GM12878 (cell line): ENCODE results near the gene FARS2. TPM values are rescaled to one million over a fixed set of nuclear protein-coding genes. Genes with fewer than 3 reads are reported as not detected.

Experiments
- ATAC-seq: fragments of 200-7000 bp; cut with Tn5 transposase; 3 replicates; pipeline ENCODE4 v1.9.1; 2020; ENCODE audit warnings: mild to moderate bottlenecking, moderate library complexity
- BruUV-seq: library from RNA; stranded (reverse); fragments of 400-500 nt; replicated peaks from 2 replicates; lab custom pipeline; 2021; lab: Mats Ljungman, UMichigan
- CTCF ChIA-PET: fragments of 300-600 bp; sonication (Branson Sonifier 250); formaldehyde crosslinking; extraction: SDS; loops from one replicate; lab custom pipeline; 2021; ENCODE audit warnings: inconsistent platforms; lab: Yijun Ruan, JAX
- POLR2A ChIA-PET: fragments of 350-600 bp; formaldehyde crosslinking; extraction: SDS; loops from one replicate; lab custom pipeline; 2021; ENCODE audit warnings: inconsistent platforms; lab: Charles Lee
- RAD21 ChIA-PET: fragments of 300-600 bp; sonication (Branson Sonifier 250); formaldehyde crosslinking; loops from one replicate; lab custom pipeline; 2023; ENCODE audit warnings: antibody characterized with exemption; ENCODE audit not compliant: unreplicated experiment; lab: Charles Lee
- SMC1A ChIA-PET: fragments of 300-600 bp; sonication (Branson Sonifier 250); formaldehyde crosslinking; loops from one replicate; lab custom pipeline; 2023; ENCODE audit not compliant: unreplicated experiment, uncharacterized antibody; lab: Charles Lee
- DNase-seq: peaks from one replicate; pipeline ENCODE4 v3.0.0-alpha.2; 2011; ENCODE audit warnings: low read depth, low spot score
- FAIRE-seq: peaks from 3 replicates; lab custom pipeline; 2011; peaks lifted over from hg19 to GRCh38; lab: Jason Lieb, UNC
- H2AFZ ChIP-seq: 2 replicates; pipeline ENCODE4 v1.6.0; 2011; ENCODE audit warnings: low read depth, low read length, control low read depth; ENCODE audit not compliant: control insufficient read depth
- H3K27ac ChIP-seq: 2 replicates; pipeline ENCODE4 v1.5.1; 2011; ENCODE audit warnings: control low read depth; ENCODE audit not compliant: control insufficient read depth, insufficient read depth
- H3K27me3 ChIP-seq, 2 experiments: replicated peaks in 1 of 2; 2 replicates each; pipeline versions ENCODE4 v1.6.0 to v1.6.1; 2011; ENCODE audit warnings: low read length in 1 of 2; ENCODE audit not compliant: control insufficient read depth in 2 of 2, insufficient read depth in 2 of 2
- H3K36me3 ChIP-seq, 2 experiments: 2 replicates each; pipeline ENCODE4 v1.5.1; 2011; ENCODE audit warnings: low read length in 1 of 2; ENCODE audit not compliant: control insufficient read depth in 2 of 2, insufficient read depth in 2 of 2
- H3K4me1 ChIP-seq: 2 replicates; pipeline ENCODE4 v1.6.1; 2011; ENCODE audit warnings: mild to moderate bottlenecking, low read length, moderate library complexity, mixed read lengths; ENCODE audit not compliant: control insufficient read depth, insufficient read depth
- H3K4me2 ChIP-seq: 2 replicates; pipeline ENCODE4 v1.6.0; 2011; ENCODE audit warnings: control low read depth; ENCODE audit not compliant: control insufficient read depth, insufficient read depth
- H3K4me3 ChIP-seq: fragments of 200-600 bp; sonication (generic); 2 replicates; pipeline ENCODE4 v1.5.1; 2016
- H3K79me2 ChIP-seq: 2 replicates; pipeline ENCODE4 v1.6.0; 2011; ENCODE audit warnings: low read length; ENCODE audit not compliant: control insufficient read depth, insufficient read depth
- H3K9ac ChIP-seq: 2 replicates; pipeline ENCODE4 v1.8.0; 2011; ENCODE audit warnings: low read length, control low read depth, mixed read lengths; ENCODE audit not compliant: control insufficient read depth, insufficient read depth
- H3K9me3 ChIP-seq: replicated peaks from 3 replicates; pipeline ENCODE4 v1.5.1; 2011; ENCODE audit warnings: mild to moderate bottlenecking, low read length; ENCODE audit not compliant: control insufficient read depth, insufficient read depth
- H4K20me1 ChIP-seq: 2 replicates; pipeline ENCODE4 v1.6.0; 2011; ENCODE audit not compliant: control insufficient read depth, insufficient read depth
- ELK1 ChIP-seq: IDR thresholded peaks from 2 replicates; pipeline ENCODE4 v1.6.1; 2012; ENCODE audit warnings: low read depth, low read length, improper control_type of control experiment
- EP300 ChIP-seq, 2 experiments: fragments of 150-350 bp in 1 of 2; IDR thresholded peaks; 2 replicates each; pipeline ENCODE4 v1.6.1; 2011 to 2012; ENCODE audit warnings: low read depth in 2 of 2, low read length in 2 of 2, borderline replicate concordance in 1 of 2, improper control_type of control experiment in 1 of 2, inconsistent platforms in 1 of 2; ENCODE audit not compliant: control insufficient read depth in 1 of 2
- HSF1 ChIP-seq: fragments of 150-350 bp; IDR thresholded peaks from 2 replicates; pipeline ENCODE4 v1.6.1; 2014; ENCODE audit warnings: mild to moderate bottlenecking, low read depth, low read length
- MTA3 ChIP-seq: IDR thresholded peaks from 2 replicates; pipeline ENCODE4 v1.6.1; 2012; ENCODE audit warnings: low read length, inconsistent platforms, borderline replicate concordance
- MYB ChIP-seq: fragments of 150-350 bp; IDR thresholded peaks from 2 replicates; pipeline ENCODE4 v1.6.1; 2014; ENCODE audit warnings: mild to moderate bottlenecking, low read depth, low read length, borderline replicate concordance
- NFYA ChIP-seq: IDR thresholded peaks from 2 replicates; pipeline ENCODE4 v1.6.1; 2011; ENCODE audit warnings: low read depth, mild to moderate bottlenecking, low read length, improper control_type of control experiment, borderline replicate concordance
- PKNOX1 ChIP-seq: fragments of 450-650 bp; IDR thresholded peaks from 2 replicates; pipeline ENCODE4 v1.6.1; 2016; ENCODE audit warnings: mild to moderate bottlenecking
- RAD51 ChIP-seq: fragments of 450-650 bp; IDR thresholded peaks from 2 replicates; pipeline ENCODE4 v1.6.1; 2016; ENCODE audit warnings: moderate library complexity, mild to moderate bottlenecking, inconsistent platforms
- RELB ChIP-seq: fragments of 450-650 bp; IDR thresholded peaks from 2 replicates; pipeline ENCODE4 v1.6.1; 2017; ENCODE audit warnings: low read depth, mild to moderate bottlenecking, moderate library complexity
- SRF ChIP-seq, 2 experiments: IDR thresholded peaks; 2 replicates each; pipeline ENCODE4 v1.6.1; 2011; ENCODE audit warnings: low read depth in 2 of 2, low read length in 2 of 2, mild to moderate bottlenecking in 1 of 2, moderate library complexity in 1 of 2
- TCF3 ChIP-seq: IDR thresholded peaks from 2 replicates; pipeline ENCODE4 v1.6.1; 2012; ENCODE audit warnings: low read depth, mild to moderate bottlenecking, low read length, borderline replicate concordance; ENCODE audit not compliant: insufficient read depth
- TCF7 ChIP-seq: IDR thresholded peaks from 2 replicates; pipeline ENCODE4 v1.6.1; 2014; ENCODE audit warnings: antibody characterized with exemption, borderline replicate concordance
- WRNIP1 ChIP-seq: IDR thresholded peaks from 2 replicates; pipeline ENCODE4 v1.6.1; 2011; ENCODE audit warnings: low read depth, low read length, improper control_type of control experiment, borderline replicate concordance
- ZZZ3 ChIP-seq: IDR thresholded peaks from 2 replicates; pipeline ENCODE4 v1.6.1; 2011; ENCODE audit warnings: low read depth; ENCODE audit not compliant: control insufficient read depth, insufficient read length
- WGBS: methylation state at CpG from one replicate; pipeline ENCODE4 v1.1.6; 2016; ENCODE audit warnings: low lambda C conversion rate; ENCODE audit not compliant: insufficient replicate concordance, insufficient coverage; ENCODE audit errors: missing lambda C conversion rate; 5-methylcytosine and 5-hydroxymethylcytosine counted together
- in situ Hi-C: fragments of 300-500 bp; cut with MboI; formaldehyde crosslinking; loops from 9 replicates; pipeline ENCODE4 v1.14.3; 2018; ENCODE audit warnings: mixed read lengths
- intact Hi-C: fragments of 100-400 bp; cut with micrococcal nuclease; formaldehyde crosslinking; loops from one replicate; pipeline ENCODE4 v1.14.2; 2022; ENCODE audit not compliant: unreplicated experiment
- polyA plus RNA-seq, 11 experiments: library from polyadenylated mRNA; depleted of rRNA in 4 of 11; unstranded in 6 of 11; stranded (reverse) in 5 of 11; fragments of >200 nt; fragmentation: Nextera tagmentation in 4 of 11; fragmentation: Illumina TruSeq in 1 of 11; extraction: Ambion mirVana in 4 of 11; extraction: Trizol in 1 of 11; gene quantifications; 1 replicate in 1 of 11; 2 replicates in 10 of 11; pipeline versions ENCODE4 v1.2.1 to v1.2.3, GENCODE V29; 2011 to 2016; ENCODE audit warnings: inconsistent platforms in 2 of 11, missing spikeins in 2 of 11, low read depth in 1 of 11
- total RNA-seq, 4 experiments: library from RNA; depleted of rRNA in 3 of 4; stranded (reverse); fragments of >200 nt in 3 of 4; fragmentation: Illumina TruSeq in 1 of 4; extraction: Trizol in 1 of 4; gene quantifications; 2 replicates each; pipeline versions ENCODE4 v1.2.1 to v1.2.3, GENCODE V29; 2013 to 2021

Gene FARS2
- total and polyA plus RNA-seq, 10 of the 15 experiments (the other 5 are each of a cell fraction or from before 2014, with no cell fraction given), result 16.8 to 46.7 (median 25.6) TPM

GRCh38 chr6:5610640-5611039, 349.3 kb downstream of the FARS2 start (continued):
- TF ChIP-seq EP300 (IDR thresholded peaks at IDR 0.05; ENCODE audit: borderline replicate concordance in 1 of 2, control insufficient read depth in 1 of 2, low read depth in 2 of 2, low read length in 2 of 2), result no peak
- no peak for TF ChIP-seq HSF1
- no peak for TF ChIP-seq WRNIP1
- TF ChIP-seq, all 136 proteins: peak for 0

- ChIA-PET SMC1A (interaction anchor here (0.8 to 1.0 kb wide), 2 partner anchors 17 to 158 kb away, joined by 3 read pairs; no protein-coding TSS in a partner anchor), POLR2A (no interaction called here), CTCF (interaction anchor here (2.2 kb wide), 1 partner anchor 146 kb away, joined by 8 read pairs; no protein-coding TSS in a partner anchor), RAD21 (no interaction called here)
- ATAC-seq (no peak), DNase-seq (no peak), FAIRE-seq (no peak)
- Histone ChIP-seq H4K20me1 (no peaks in the 10 kb centered on the region), H3K9me3 (no peaks in the 10 kb centered on the region), H3K36me3 (no peaks in the 10 kb centered on the region), H3K9ac (no peak overlapping the region), H3K4me3 (no peak overlapping the region), H3K27me3 (no peaks in the 10 kb centered on the region), H3K4me1 (peaks cover 4% of the 10 kb centered on the region; the same call in 1 of the 2 replicates), H3K79me2 (no peaks in the 10 kb centered on the region), H3K4me2 (no peak overlapping the region), H2AFZ (no peak overlapping the region), H3K27ac (no peak overlapping the region)
- TF ChIP-seq ZZZ3 (no peak), NFYA (no peak), MTA3 (no peak), EP300 (IDR thresholded peaks at IDR 0.05; ENCODE audit: borderline replicate concordance in 1 of 2, control insufficient read depth in 1 of 2, low read depth in 2 of 2, low read length in 2 of 2) (no peak), TCF7 (no peak), PKNOX1 (no peak), RELB (no peak), MYB (no peak), SRF (IDR thresholded peaks at IDR 0.05; ENCODE audit: low read depth in 2 of 2, low read length in 2 of 2) (no peak), ELK1 (no peak), RAD51 (no peak), TCF3 (no peak)
- intact Hi-C loops (no loop called here), in situ Hi-C loops (no loop called here)
- no TSS peak for BruUV-seq
- 95% methylated on average over 1 of the region's 1 CpG for WGBS
Observed at GRCh38 chr6:5617179-5617578, 355.9 kb downstream of the FARS2 start.
